SU-DHL-6 (cell line): ENCODE results near the gene PCDHB5.
"Not testable (repeated sequence)": the region's sequence is repeated elsewhere in the genome, so short reads cannot be mapped to it uniquely, and the experiment has no call there.

Experiments used
- H2AFZ ChIP-seq: fragments of 200-600 bp; sonication (generic); 2 replicates; pipeline ENCODE4 v1.6.1; 2014; ENCODE audit warnings: low read depth, mild to moderate bottlenecking, moderate library complexity, mixed read lengths, antibody characterized with exemption, low read length; ENCODE audit not compliant: severe bottlenecking
- H3F3A ChIP-seq: fragments of 200-600 bp; shearing (Covaris generic); 2 replicates; pipeline ENCODE4 v1.6.0; 2016; ENCODE audit warnings: antibody characterized with exemption, mild to moderate bottlenecking; ENCODE audit not compliant: insufficient read depth
- H3K27ac ChIP-seq: fragments of 200-600 bp; sonication (generic); 2 replicates; pipeline ENCODE4 v1.5.1; 2016; ENCODE audit warnings: low read depth, mild to moderate bottlenecking, low read length, moderate library complexity, mixed read lengths
- H3K27me3 ChIP-seq: fragments of 200-600 bp; sonication (generic), shearing (Covaris generic); 2 replicates; pipeline ENCODE4 v1.6.0; 2014; ENCODE audit warnings: mild to moderate bottlenecking, low read length
- H3K36me3 ChIP-seq: fragments of 200-600 bp; sonication (generic); 2 replicates; pipeline ENCODE4 v1.6.1; 2014; ENCODE audit warnings: mild to moderate bottlenecking, low read length, mixed read lengths
- H3K4me2 ChIP-seq: fragments of 300-600, 200-600 bp; shearing (Covaris generic), sonication (generic); 2 replicates; pipeline ENCODE4 v1.6.0; 2014; ENCODE audit warnings: low read length, low read depth, mild to moderate bottlenecking; ENCODE audit not compliant: poor library complexity, severe bottlenecking
- H3K4me3 ChIP-seq: fragments of 200-600 bp; sonication (generic); 2 replicates; pipeline ENCODE4 v1.5.1; 2014; ENCODE audit warnings: antibody characterized with exemption, low read length, mild to moderate bottlenecking, mixed read lengths; ENCODE audit not compliant: insufficient read depth, poor library complexity, severe bottlenecking
- H3K79me2 ChIP-seq: fragments of 200-600 bp; sonication (generic); 2 replicates; pipeline ENCODE4 v1.6.1; 2014; ENCODE audit warnings: mild to moderate bottlenecking, low read length, moderate library complexity; ENCODE audit not compliant: insufficient read depth
- H3K9ac ChIP-seq: fragments of 200-600 bp; sonication (generic); 2 replicates; pipeline ENCODE4 v1.7.0; 2014; ENCODE audit warnings: mild to moderate bottlenecking, low read length
- H3K9me2 ChIP-seq: fragments of 200-600 bp; sonication (generic); replicated peaks from 2 replicates; pipeline ENCODE4 v1.6.1; 2014; ENCODE audit warnings: low read length; ENCODE audit not compliant: insufficient read depth
- H3K9me3 ChIP-seq: fragments of 200-600 bp; sonication (generic); 2 replicates; pipeline ENCODE4 v1.6.1; 2014; ENCODE audit warnings: low read length, mixed read lengths; ENCODE audit not compliant: insufficient read depth
- H4K20me1 ChIP-seq: fragments of 200-600 bp; sonication (generic); 2 replicates; pipeline ENCODE4 v1.6.1; 2014; ENCODE audit warnings: low read depth, mild to moderate bottlenecking, antibody characterized with exemption, low read length, moderate library complexity, mixed read lengths
- EZH2phosphoT487 ChIP-seq: fragments of 200-600 bp; sonication (generic), shearing (Covaris generic); conservative IDR thresholded peaks from 2 replicates; pipeline ENCODE4 v1.6.1; 2018; ENCODE audit warnings: mild to moderate bottlenecking, antibody characterized with exemption, low read length, moderate library complexity, mixed read lengths
- TF ChIP-seq, protein P1 (sequence below): fragments of 200-600 bp; sonication (generic); IDR thresholded peaks from one replicate; pipeline ENCODE4 v1.5.1; 2017; ENCODE audit warnings: antibody characterized with exemption, mild to moderate bottlenecking, low read length, moderate library complexity; ENCODE audit not compliant: insufficient read depth, poor library complexity, severe bottlenecking

Gene PCDHB5

GRCh38 chr5:141135030-141135717 is at the start of gene PCDHB5:
Gene PCDHB5 (plus strand): TSS chr5:141135206. CDS start chr5:141135435, 229 bp downstream.
- no peaks in the 10 kb centered on the region for H3K79me2 ChIP-seq
- 0 out of 2 replicates have a peak, but pooled peaks cover 4% of the 10 kb centered on the region for H3K9me3 ChIP-seq
- no peak for TF ChIP-seq EZH2phosphoT487
- TF ChIP-seq, protein P1, sequence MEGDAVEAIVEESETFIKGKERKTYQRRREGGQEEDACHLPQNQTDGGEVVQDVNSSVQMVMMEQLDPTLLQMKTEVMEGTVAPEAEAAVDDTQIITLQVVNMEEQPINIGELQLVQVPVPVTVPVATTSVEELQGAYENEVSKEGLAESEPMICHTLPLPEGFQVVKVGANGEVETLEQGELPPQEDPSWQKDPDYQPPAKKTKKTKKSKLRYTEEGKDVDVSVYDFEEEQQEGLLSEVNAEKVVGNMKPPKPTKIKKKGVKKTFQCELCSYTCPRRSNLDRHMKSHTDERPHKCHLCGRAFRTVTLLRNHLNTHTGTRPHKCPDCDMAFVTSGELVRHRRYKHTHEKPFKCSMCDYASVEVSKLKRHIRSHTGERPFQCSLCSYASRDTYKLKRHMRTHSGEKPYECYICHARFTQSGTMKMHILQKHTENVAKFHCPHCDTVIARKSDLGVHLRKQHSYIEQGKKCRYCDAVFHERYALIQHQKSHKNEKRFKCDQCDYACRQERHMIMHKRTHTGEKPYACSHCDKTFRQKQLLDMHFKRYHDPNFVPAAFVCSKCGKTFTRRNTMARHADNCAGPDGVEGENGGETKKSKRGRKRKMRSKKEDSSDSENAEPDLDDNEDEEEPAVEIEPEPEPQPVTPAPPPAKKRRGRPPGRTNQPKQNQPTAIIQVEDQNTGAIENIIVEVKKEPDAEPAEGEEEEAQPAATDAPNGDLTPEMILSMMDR = peak; percentile 11
- H3K9me2 ChIP-seq = no peaks in the 10 kb centered on the region
- no peaks in the 10 kb centered on the region for H3K27me3 ChIP-seq
- no peak within 1 kb of the TSS for H2AFZ ChIP-seq
- H4K20me1 ChIP-seq = no peaks in the 10 kb centered on the region
- H3F3A ChIP-seq = no peaks in the 10 kb centered on the region
- no peak within 1 kb of the TSS for H3K4me2 ChIP-seq
- no peaks in the 10 kb centered on the region for H3K36me3 ChIP-seq
- no peak within 1 kb of the TSS for H3K9ac ChIP-seq
- no peak within 1 kb of the TSS for H3K4me3 ChIP-seq
- H3K27ac ChIP-seq = no peak within 1 kb of the TSS

GRCh38 chr5:141094481-141095262 is 40.3 kb upstream of the PCDHB5 start, which contains the start of gene PCDHB2:
Gene PCDHB2 (plus strand): TSS chr5:141094615. CDS start chr5:141094791, 176 bp downstream.
- no peaks in the 10 kb centered on the region for H3K36me3 ChIP-seq
- H3K9me2 ChIP-seq = no peaks in the 10 kb centered on the region
- no peaks in the 10 kb centered on the region for H3F3A ChIP-seq
- no peaks in the 10 kb centered on the region for H3K9me3 ChIP-seq
- no peak for TF ChIP-seq EZH2phosphoT487
- TF ChIP-seq, protein P1 = peak; percentile 20
- H3K4me2 ChIP-seq = no peak within 1 kb of the TSS
- no peak within 1 kb of the TSS for H3K27ac ChIP-seq
- no peak within 1 kb of the TSS for H3K4me3 ChIP-seq
- H3K9ac ChIP-seq = no peak within 1 kb of the TSS
- no peak within 1 kb of the TSS for H2AFZ ChIP-seq
- H3K79me2 ChIP-seq = no peaks in the 10 kb centered on the region
- no peaks in the 10 kb centered on the region for H4K20me1 ChIP-seq
- H3K27me3 ChIP-seq = no peaks in the 10 kb centered on the region

DNA sequence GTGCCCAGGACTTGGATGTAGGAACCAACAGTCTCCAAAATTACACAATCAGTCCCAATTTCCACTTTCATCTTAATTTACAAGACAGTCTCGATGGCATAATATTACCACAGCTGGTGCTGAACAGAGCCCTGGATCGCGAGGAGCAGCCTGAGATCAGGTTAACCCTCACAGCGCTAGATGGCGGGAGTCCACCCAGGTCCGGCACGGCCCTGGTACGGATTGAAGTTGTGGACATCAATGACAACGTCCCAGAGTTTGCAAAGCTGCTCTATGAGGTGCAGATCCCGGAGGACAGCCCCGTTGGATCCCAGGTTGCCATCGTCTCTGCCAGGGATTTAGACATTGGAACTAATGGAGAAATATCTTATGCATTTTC is 39.8 kb upstream of the PCDHB5 start:
- H3K9me3 ChIP-seq = no peaks in the 10 kb centered on the region
- no peak overlapping the region for H3K27ac ChIP-seq
- H3K9ac ChIP-seq = no peak overlapping the region
- no peak overlapping the region for H3K4me2 ChIP-seq
- no peaks in the 10 kb centered on the region for H3K27me3 ChIP-seq
- no peak for TF ChIP-seq EZH2phosphoT487
- TF ChIP-seq, protein P1 = no peak
- no peaks in the 10 kb centered on the region for H3K79me2 ChIP-seq
- no peak overlapping the region for H3K4me3 ChIP-seq
- no peaks in the 10 kb centered on the region for H3K36me3 ChIP-seq
- H4K20me1 ChIP-seq = no peaks in the 10 kb centered on the region
- H3K9me2 ChIP-seq = no peaks in the 10 kb centered on the region
- H2AFZ ChIP-seq = no peak overlapping the region
- H3F3A ChIP-seq = no peaks in the 10 kb centered on the region

DNA sequence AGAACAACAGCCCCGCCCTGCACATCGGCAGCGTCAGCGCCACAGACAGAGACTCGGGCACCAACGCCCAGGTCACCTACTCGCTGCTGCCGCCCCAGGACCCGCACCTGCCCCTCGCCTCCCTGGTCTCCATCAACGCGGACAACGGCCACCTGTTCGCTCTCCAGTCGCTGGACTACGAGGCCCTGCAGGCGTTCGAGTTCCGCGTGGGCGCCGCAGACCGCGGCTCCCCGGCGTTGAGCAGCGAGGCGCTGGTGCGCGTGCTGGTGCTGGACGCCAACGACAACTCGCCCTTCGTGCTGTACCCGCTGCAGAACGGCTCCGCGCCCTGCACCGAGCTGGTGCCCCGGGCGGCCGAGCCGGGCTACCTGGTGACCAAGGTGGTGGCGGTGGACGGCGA is 38.8 kb upstream of the PCDHB5 start:
- H3K27ac ChIP-seq, H3K9me2 ChIP-seq, H4K20me1 ChIP-seq, H3F3A ChIP-seq, H3K36me3 ChIP-seq, H3K4me2 ChIP-seq, H2AFZ ChIP-seq, H3K79me2 ChIP-seq, H3K9ac ChIP-seq, H3K4me3 ChIP-seq, H3K9me3 ChIP-seq, H3K27me3 ChIP-seq: not testable (repeated sequence)

DNA sequence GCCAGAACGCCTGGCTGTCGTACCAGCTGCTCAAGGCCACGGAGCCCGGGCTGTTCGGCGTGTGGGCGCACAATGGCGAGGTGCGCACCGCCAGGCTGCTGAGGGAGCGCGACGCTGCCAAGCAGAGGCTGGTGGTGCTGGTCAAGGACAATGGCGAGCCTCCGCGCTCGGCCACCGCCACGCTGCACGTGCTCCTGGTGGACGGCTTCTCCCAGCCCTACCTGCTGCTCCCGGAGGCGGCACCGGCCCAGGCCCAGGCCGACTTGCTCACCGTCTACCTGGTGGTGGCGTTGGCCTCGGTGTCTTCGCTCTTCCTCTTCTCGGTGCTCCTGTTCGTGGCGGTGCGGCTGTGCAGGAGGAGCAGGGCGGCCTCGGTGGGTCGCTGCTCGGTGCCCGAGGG is 38.4 kb upstream of the PCDHB5 start:
- not testable (repeated sequence) for H2AFZ ChIP-seq, H3K9me2 ChIP-seq, H3K4me2 ChIP-seq, H3K27me3 ChIP-seq, H3K9ac ChIP-seq, H3K79me2 ChIP-seq, H3K36me3 ChIP-seq, H3K9me3 ChIP-seq, H4K20me1 ChIP-seq, H3K4me3 ChIP-seq, H3F3A ChIP-seq, H3K27ac ChIP-seq
